HepG2 (cell line): ENCODE measurements around the gene EEFSEC. TPM values are rescaled to one million over a fixed set of nuclear protein-coding genes. Genes with fewer than 3 reads are reported as not detected.
A peak's percentile ranks its signal among the peaks of the same experiment; 100 is the strongest.

Experiments used
- AKAP8 ChIP-seq: sonication (generic); formaldehyde crosslinking; IDR thresholded peaks from 2 replicates; pipeline ENCODE4 v1.5.1; 2020; ENCODE audit warnings: mild to moderate bottlenecking, missing genetic modification reagents
- ARHGAP35 ChIP-seq: sonication (generic); formaldehyde crosslinking; IDR thresholded peaks from 2 replicates; pipeline ENCODE4 v1.9.0; 2022; ENCODE audit warnings: mild to moderate bottlenecking, inconsistent platforms, moderate library complexity, missing genetic modification reagents, borderline replicate concordance
- CCAR2 ChIP-seq: fragments of 200-400 bp; formaldehyde crosslinking; optimal IDR thresholded peaks from 2 replicates; pipeline ENCODE3; 2018; ENCODE audit warnings: low read depth, mild to moderate bottlenecking, low read length, moderate library complexity
- CEBPB ChIP-seq: IDR thresholded peaks from 2 replicates; pipeline ENCODE4 v1.6.1; 2011; ENCODE audit warnings: low read depth, low read length, improper control_type of control experiment, borderline replicate concordance
- EHMT2 ChIP-seq: fragments of 200-600 bp; sonication (generic); IDR thresholded peaks from 2 replicates; pipeline ENCODE4 v1.7.0; 2017; ENCODE audit warnings: antibody characterized with exemption, low read depth, low read length, borderline replicate concordance
- FOXP4 ChIP-seq: sonication (generic); formaldehyde crosslinking; IDR thresholded peaks from 2 replicates; pipeline ENCODE4 v1.4.0; 2020; ENCODE audit warnings: missing genetic modification reagents
- GTF2F1 ChIP-seq: fragments of 150-350 bp; IDR thresholded peaks from 2 replicates; pipeline ENCODE4 v1.6.1; 2014; ENCODE audit warnings: low read length
- HMG20A ChIP-seq: IDR thresholded peaks from 2 replicates; pipeline ENCODE4 v1.6.1; 2016; ENCODE audit warnings: borderline replicate concordance
- MTF1 ChIP-seq: sonication (generic); formaldehyde crosslinking; IDR thresholded peaks from 2 replicates; pipeline ENCODE4 v1.5.0; 2020; ENCODE audit warnings: missing genetic modification reagents
- NCOA1 ChIP-seq: sonication (generic); formaldehyde crosslinking; IDR thresholded peaks from 2 replicates; pipeline ENCODE4 v1.9.0; 2021; ENCODE audit warnings: missing genetic modification reagents
- PREB ChIP-seq: sonication (generic); formaldehyde crosslinking; IDR thresholded peaks from 2 replicates; pipeline ENCODE4 v1.4.0; 2020; ENCODE audit warnings: missing genetic modification reagents
- SP140L ChIP-seq: sonication (generic); formaldehyde crosslinking; IDR thresholded peaks from 2 replicates; pipeline ENCODE4 v1.4.0; 2020; ENCODE audit warnings: missing genetic modification reagents, borderline replicate concordance
- YY1 ChIP-seq: IDR thresholded peaks from 2 replicates; pipeline ENCODE4 v1.6.1; 2011; ENCODE audit warnings: low read length, low read depth, moderate library complexity, mild to moderate bottlenecking; ENCODE audit not compliant: insufficient read depth, insufficient replicate concordance
- ZBTB21 ChIP-seq: sonication (generic); formaldehyde crosslinking; IDR thresholded peaks from 2 replicates; pipeline ENCODE4 v1.4.0; 2020; ENCODE audit warnings: missing genetic modification reagents
- ZBTB8A ChIP-seq: sonication (generic); formaldehyde crosslinking; IDR thresholded peaks from 2 replicates; pipeline ENCODE4 v1.4.0; 2020; ENCODE audit warnings: mild to moderate bottlenecking, low read depth, missing genetic modification reagents, borderline replicate concordance
- ZMYM2 ChIP-seq: sonication (generic); formaldehyde crosslinking; IDR thresholded peaks from 2 replicates; pipeline ENCODE4 v1.8.0; 2022; ENCODE audit warnings: mild to moderate bottlenecking, missing genetic modification reagents
- ZNF34 ChIP-seq: sonication (generic); formaldehyde crosslinking; IDR thresholded peaks from 2 replicates; pipeline ENCODE4 v1.4.0; 2020; ENCODE audit warnings: mild to moderate bottlenecking, missing genetic modification reagents, borderline replicate concordance
- ZNF562 ChIP-seq: sonication (generic); formaldehyde crosslinking; IDR thresholded peaks from 2 replicates; pipeline ENCODE4 v1.8.0; 2022; ENCODE audit warnings: missing genetic modification reagents, borderline replicate concordance
- ZNF564 ChIP-seq: sonication (generic); formaldehyde crosslinking; IDR thresholded peaks from 2 replicates; pipeline ENCODE4 v1.8.1; 2023; ENCODE audit warnings: mild to moderate bottlenecking, missing genetic modification reagents
- ZNF615 ChIP-seq: sonication (generic); formaldehyde crosslinking; IDR thresholded peaks from 2 replicates; pipeline ENCODE4 v1.5.0; 2020; ENCODE audit warnings: mild to moderate bottlenecking, missing genetic modification reagents, borderline replicate concordance
- ZNF737 ChIP-seq: sonication (generic); formaldehyde crosslinking; IDR thresholded peaks from 2 replicates; pipeline ENCODE4 v1.5.0; 2020; ENCODE audit warnings: missing genetic modification reagents, mild to moderate bottlenecking, borderline replicate concordance
- ZNF788 ChIP-seq: sonication (generic); formaldehyde crosslinking; IDR thresholded peaks from 2 replicates; pipeline ENCODE4 v1.5.0; 2020; ENCODE audit warnings: mild to moderate bottlenecking, missing genetic modification reagents, borderline replicate concordance
- polyA plus RNA-seq, 8 experiments: library from polyadenylated mRNA; depleted of rRNA in 3 of 8; stranded (reverse) in 7 of 8; unstranded in 1 of 8; fragments of >200 nt; fragmentation: Illumina TruSeq in 4 of 8; extraction: Trizol in 4 of 8; gene quantifications; 2 replicates each; pipeline versions ENCODE4 v1.2.1 to v1.2.3, GENCODE V29; 2011 to 2016; ENCODE audit warnings: low read depth in 4 of 8, missing spikeins in 1 of 8, mixed read lengths in 1 of 8; ENCODE audit not compliant: insufficient read depth in 1 of 8
- total RNA-seq, 5 experiments: library from RNA; depleted of rRNA; stranded (reverse); fragments of >200 nt; fragmentation: Illumina TruSeq; extraction: Trizol; gene quantifications; 2 replicates each; pipeline ENCODE4 v1.2.3, GENCODE V29; 2016; ENCODE audit warnings: low read depth in 1 of 5
- TF ChIP-seq, protein P1 (sequence below), 2 experiments: sonication (generic) in 1 of 2; formaldehyde crosslinking in 1 of 2; IDR thresholded peaks; 2 replicates each; pipeline versions ENCODE4 v1.4.0 to v1.6.1; 2016 to 2020; ENCODE audit warnings: borderline replicate concordance in 1 of 2, low read depth in 1 of 2, mild to moderate bottlenecking in 1 of 2, missing genetic modification reagents in 1 of 2

EEFSEC gene
- total and polyA plus RNA-seq, 2 of the 13 experiments (the other 11 are each of a cell fraction or from before 2014, with no cell fraction given), result 6.4 to 24.2 TPM

DNA sequence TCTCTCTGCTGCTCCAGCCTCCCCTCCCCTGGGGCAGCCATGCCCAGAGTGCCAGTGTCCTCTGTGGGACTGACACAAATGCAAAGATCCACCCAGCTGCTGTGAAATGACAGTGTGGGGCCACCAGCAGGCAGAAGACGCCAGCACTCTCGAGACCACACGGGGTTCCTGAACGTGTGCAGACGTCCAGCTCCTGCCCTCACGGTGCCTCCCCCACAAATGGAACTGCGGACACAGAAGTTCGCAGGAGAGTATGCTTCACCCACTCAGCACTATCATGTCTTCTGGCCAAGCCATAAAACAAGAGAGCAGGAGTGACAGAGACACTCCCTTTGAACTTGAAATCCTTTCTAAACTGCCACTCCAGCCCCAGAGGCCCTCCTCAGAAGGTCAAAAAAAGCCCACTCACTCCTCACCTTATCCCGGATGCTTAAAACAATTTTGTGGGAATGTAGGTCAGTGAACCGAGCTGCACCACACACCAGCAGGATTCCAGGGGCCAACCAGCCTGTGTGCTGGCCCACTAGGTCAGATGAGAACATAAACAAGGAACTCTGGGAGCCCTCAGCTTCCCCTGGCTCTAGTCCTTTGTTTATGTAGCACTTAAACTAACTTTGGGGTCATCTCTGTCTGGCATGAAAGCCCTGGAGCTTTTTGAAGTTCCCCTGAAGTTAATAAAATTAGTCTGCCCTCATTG, 200.9 kb downstream of the EEFSEC start (continued):
- TF ChIP-seq, protein P1, sequence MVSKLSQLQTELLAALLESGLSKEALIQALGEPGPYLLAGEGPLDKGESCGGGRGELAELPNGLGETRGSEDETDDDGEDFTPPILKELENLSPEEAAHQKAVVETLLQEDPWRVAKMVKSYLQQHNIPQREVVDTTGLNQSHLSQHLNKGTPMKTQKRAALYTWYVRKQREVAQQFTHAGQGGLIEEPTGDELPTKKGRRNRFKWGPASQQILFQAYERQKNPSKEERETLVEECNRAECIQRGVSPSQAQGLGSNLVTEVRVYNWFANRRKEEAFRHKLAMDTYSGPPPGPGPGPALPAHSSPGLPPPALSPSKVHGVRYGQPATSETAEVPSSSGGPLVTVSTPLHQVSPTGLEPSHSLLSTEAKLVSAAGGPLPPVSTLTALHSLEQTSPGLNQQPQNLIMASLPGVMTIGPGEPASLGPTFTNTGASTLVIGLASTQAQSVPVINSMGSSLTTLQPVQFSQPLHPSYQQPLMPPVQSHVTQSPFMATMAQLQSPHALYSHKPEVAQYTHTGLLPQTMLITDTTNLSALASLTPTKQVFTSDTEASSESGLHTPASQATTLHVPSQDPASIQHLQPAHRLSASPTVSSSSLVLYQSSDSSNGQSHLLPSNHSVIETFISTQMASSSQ (IDR thresholded peaks at IDR 0.05; ENCODE audit: low read depth), result peak; percentile 41; the same call in 1 of the 2 replicates
- TF ChIP-seq, protein P1 (CRISPR knock-in tag; IDR thresholded peaks at IDR 0.05; ENCODE audit: borderline replicate concordance), result peak; percentile 46; the same call in 1 of the 2 replicates
- TF ChIP-seq ARHGAP35 (no peak), ZNF564 (no peak), AKAP8 (CRISPR knock-in tag) (no peak), MTF1 (CRISPR knock-in tag) (no peak), YY1 (no peak), ZNF34 (CRISPR knock-in tag) (no peak), ZNF615 (CRISPR knock-in tag) (no peak), CEBPB (no peak), ZNF562 (CRISPR knock-in tag) (no peak), ZNF737 (CRISPR knock-in tag) (no peak), GTF2F1 (no peak), ZBTB21 (no peak), SP140L (CRISPR knock-in tag) (no peak), CCAR2 (no peak), ZNF788 (CRISPR knock-in tag) (peak; percentile 63; the same call in 1 of the 2 replicates), EHMT2 (no peak), NCOA1 (CRISPR knock-in tag) (no peak), ZMYM2 (no peak), FOXP4 (peak; percentile 80), ZBTB8A (no peak), PREB (CRISPR knock-in tag) (no peak), HMG20A (CRISPR knock-in tag) (peak; percentile 58; the same call in 1 of the 2 replicates)
